ENCODE results near the gene KDM4C.

The KDM4C gene

GRCh38 chr9:7145361-7146069 is 387.7 kb downstream of the KDM4C start:
- H3K4me3 ChIP-seq (ENCODE audit: low read depth, low read length), result no peak overlapping the region
- DNase-seq (ENCODE audit: low read depth), result no peak
- no peak for TF ChIP-seq CTCF (IDR thresholded peaks at IDR 0.05; ENCODE audit: insufficient read depth, low read depth, low read length, missing control alignments)

GRCh38 chr9:7146582-7146981 is 388.8 kb downstream of the KDM4C start:
- DNase-seq (ENCODE audit: low read depth), result no peak
- TF ChIP-seq CTCF (IDR thresholded peaks at IDR 0.05; ENCODE audit: insufficient read depth, low read depth, low read length, missing control alignments), result no peak
- H3K4me3 ChIP-seq (ENCODE audit: low read depth, low read length), result no peak overlapping the region

GRCh38 chr9:7147121-7148090 is 389.6 kb downstream of the KDM4C start:
- DNase-seq (ENCODE audit: low read depth), result no peak
- TF ChIP-seq CTCF (IDR thresholded peaks at IDR 0.05; ENCODE audit: insufficient read depth, low read depth, low read length, missing control alignments), result no peak
- no peak overlapping the region for H3K4me3 ChIP-seq (ENCODE audit: low read depth, low read length)

- no peak for DNase-seq (ENCODE audit: low read depth)
- no peak for TF ChIP-seq CTCF (IDR thresholded peaks at IDR 0.05; ENCODE audit: insufficient read depth, low read depth, low read length, missing control alignments)
- H3K4me3 ChIP-seq (ENCODE audit: low read depth, low read length), result no peak overlapping the region
Measured at GRCh38 chr9:7148243-7148765, 390.5 kb downstream of the KDM4C start.

- no peak for TF ChIP-seq CTCF (IDR thresholded peaks at IDR 0.05; ENCODE audit: insufficient read depth, low read depth, low read length, missing control alignments)
- DNase-seq (ENCODE audit: low read depth), result no peak
- no peak overlapping the region for H3K4me3 ChIP-seq (ENCODE audit: low read depth, low read length)
Measured at GRCh38 chr9:7149258-7149657, 391.5 kb downstream of the KDM4C start.

GRCh38 chr9:7150153-7150890 is 392.5 kb downstream of the KDM4C start:
- no peak for TF ChIP-seq CTCF (IDR thresholded peaks at IDR 0.05; ENCODE audit: insufficient read depth, low read depth, low read length, missing control alignments)
- no peak for DNase-seq (ENCODE audit: low read depth)

More at GRCh38 chr9:7150153-7150890, 392.5 kb downstream of the KDM4C start:
- no peak overlapping the region for H3K4me3 ChIP-seq (ENCODE audit: low read depth, low read length)
